Spleen (tissue), 7 donors: ENCODE data around the gene XPO6.

ENCODE experiments used
- CTCF ChIP-seq, 11 experiments: fragments of 200-600 bp in 7 of 11; fragments of 450-650 bp in 4 of 11; sonication (generic) in 4 of 11; IDR thresholded peaks in 8 of 11; conservative IDR thresholded peaks in 3 of 11; 1 replicate in 7 of 11; 2 replicates in 4 of 11; pipeline versions ENCODE4 v1.4.0 to v1.8.0; 2016 to 2021; ENCODE audit warnings: antibody characterized with exemption in 11 of 11, inconsistent platforms in 4 of 11, mild to moderate bottlenecking in 1 of 11
- POLR2A ChIP-seq, 3 donors: fragments of 450-650 bp; IDR thresholded peaks; one replicate each; pipeline ENCODE4 v1.5.1; 2017; ENCODE audit warnings: antibody characterized with exemption in 3 of 3, mild to moderate bottlenecking in 1 of 3
- POLR2AphosphoS5 ChIP-seq, 3 donors: sonication (generic); formaldehyde crosslinking; IDR thresholded peaks; one replicate each; pipeline ENCODE4 v1.5.1; 2017; ENCODE audit warnings: antibody characterized with exemption in 3 of 3
- donor health status: DM: no; HTN: no; CAD: no; lungs with moderate emphysema.
- donor health status: DM: no; HTN: no; CAD: no.
- donor health status: DM: no; HTN: no; CAD: no.

- TF ChIP-seq CTCF (IDR thresholded peaks at IDR 0.05 in 8 of 11, conservative IDR thresholded peaks at IDR 0.05 in 3 of 11) (no peak), POLR2A (IDR thresholded peaks at IDR 0.05) (no peak), POLR2AphosphoS5 (IDR thresholded peaks at IDR 0.05) (no peak)
Observed at GRCh38 chr16:28167221-28167620, 44.5 kb downstream of the XPO6 start.
